ENCODE measurements around the gene KIF1B. TPM values are rescaled to one million over a fixed set of nuclear protein-coding genes. Genes with fewer than 3 reads are reported as not detected.

KIF1B gene
- total RNA-seq, 1 experiment from 2014 or later, result 57.7 TPM

DNA sequence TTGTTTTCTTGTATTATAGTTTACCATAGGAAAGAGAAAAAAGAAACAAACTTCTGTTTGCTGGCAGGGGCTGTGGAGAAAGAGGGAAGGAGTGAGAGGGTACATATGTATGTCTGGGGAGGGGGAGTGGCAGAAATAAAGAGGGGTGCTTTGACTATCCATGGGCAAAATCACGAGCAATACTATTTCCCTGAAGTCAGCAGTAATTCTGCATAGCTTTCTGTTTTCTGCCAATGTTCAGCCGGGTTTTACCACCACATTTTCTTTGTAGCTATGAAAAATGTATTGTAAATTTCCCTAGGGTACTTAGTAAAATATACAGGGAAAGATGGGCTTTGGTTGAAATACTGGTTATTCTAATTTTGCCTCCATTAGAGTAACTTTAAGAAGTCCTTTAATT lies 143.3 kb downstream of the KIF1B start:
- Mint-ChIP-seq H3K27me3 (ENCODE audit: low read depth) (no peaks in the 10 kb centered on the region), H3K27ac (peak overlapping the region; percentile 28 to 73 (median 59)), H3K4me1 (peaks cover 9 to 30% of the 10 kb centered on the region in 2 experiments), H3K36me3 (ENCODE audit: insufficient read depth in 1 of 3, low read depth in 3 of 3) (peaks cover 12 to 34% (median 29%) of the 10 kb centered on the region in 3 experiments), H3K4me3 (no peak overlapping the region), H3K9me3 (no peaks in the 10 kb centered on the region)
- Histone ChIP-seq H3K27ac (ENCODE audit: insufficient read length, low read depth, low read length) (no peak overlapping the region), H3K18ac (ENCODE audit: insufficient read length, low read depth, low read length) (no peak overlapping the region), H3K4me2 (ENCODE audit: insufficient read depth, insufficient read length, low read length) (no peak overlapping the region), H3K23me2 (ENCODE audit: insufficient read length, low read depth, low read length, poor library complexity, severe bottlenecking) (no peaks in the 10 kb centered on the region), H3K14ac (ENCODE audit: insufficient read depth, low read length) (no peak overlapping the region), H3K4ac (ENCODE audit: low read depth, low read length) (no peak overlapping the region), H3K56ac (ENCODE audit: insufficient read length, low read depth, low read length) (no peak overlapping the region), H2BK15ac (ENCODE audit: low read depth, low read length) (no peak overlapping the region), H3K23ac (ENCODE audit: insufficient read length, low read depth, low read length) (no peak overlapping the region), H2AFZ (ENCODE audit: low read length) (no peak overlapping the region), H4K8ac (replicated peaks; ENCODE audit: insufficient read length, low read depth, low read length) (no peak overlapping the region), H3K27me3 (ENCODE audit: insufficient read depth, low read length) (no peaks in the 10 kb centered on the region), H2BK12ac (ENCODE audit: insufficient read length, low read depth, low read length) (no peak overlapping the region), H3K79me2 (ENCODE audit: insufficient read depth, low read length) (no peaks in the 10 kb centered on the region), H4K5ac (ENCODE audit: insufficient read length, low read depth, low read length) (no peak overlapping the region), H3K9ac (ENCODE audit: extremely low read depth, insufficient read length, low read length) (no peak overlapping the region), H3K79me1 (ENCODE audit: insufficient read depth, low read depth, low read length, poor library complexity, severe bottlenecking) (no peaks in the 10 kb centered on the region), H2BK20ac (ENCODE audit: low read depth, low read length, poor library complexity, severe bottlenecking) (no peak overlapping the region), H4K91ac (ENCODE audit: insufficient read length, low read depth, low read length) (no peak overlapping the region), H2AK5ac (ENCODE audit: insufficient read length, low read length) (no peak overlapping the region), H3K4me1 (ENCODE audit: insufficient read depth, low read length) (no peaks in the 10 kb centered on the region), H4K20me1 (ENCODE audit: control insufficient read depth, insufficient read depth, insufficient read length) (no peaks in the 10 kb centered on the region), H2BK120ac (ENCODE audit: low read depth, low read length, poor library complexity, severe bottlenecking) (no peak overlapping the region), H3T11ph (ENCODE audit: low read length) (no peak overlapping the region), H2BK5ac (ENCODE audit: insufficient read length, low read length) (no peak overlapping the region), H3K9me3 (ENCODE audit: control insufficient read depth, low read depth, low read length) (no peaks in the 10 kb centered on the region)
- WGBS (ENCODE audit: extremely low coverage, insufficient read length, low lambda C conversion rate), result no CpG with 5 or more reads among the region's 2 CpGs
- no peak for TF ChIP-seq CTCF (conservative IDR thresholded peaks at IDR 0.05)
- no peak for DNase-seq
